LNCaP clone FGC (cell line): Measurements from ENCODE around the gene SVIL.

Experiments
- DNase-seq: peaks from one replicate; pipeline ENCODE4 v3.0.0-alpha.2; 2011; ENCODE audit warnings: low read depth
- H3K4me3 ChIP-seq: 2 replicates; pipeline ENCODE4 v1.5.1; 2011; ENCODE audit warnings: mild to moderate bottlenecking, low read depth, low read length, control low read depth
- TF ChIP-seq, protein P1 (sequence below): IDR thresholded peaks from 2 replicates; pipeline ENCODE4 v1.5.1; 2012; ENCODE audit warnings: mild to moderate bottlenecking; ENCODE audit not compliant: control insufficient read depth, insufficient read depth; ENCODE audit errors: extremely low read depth

The SVIL gene

DNA sequence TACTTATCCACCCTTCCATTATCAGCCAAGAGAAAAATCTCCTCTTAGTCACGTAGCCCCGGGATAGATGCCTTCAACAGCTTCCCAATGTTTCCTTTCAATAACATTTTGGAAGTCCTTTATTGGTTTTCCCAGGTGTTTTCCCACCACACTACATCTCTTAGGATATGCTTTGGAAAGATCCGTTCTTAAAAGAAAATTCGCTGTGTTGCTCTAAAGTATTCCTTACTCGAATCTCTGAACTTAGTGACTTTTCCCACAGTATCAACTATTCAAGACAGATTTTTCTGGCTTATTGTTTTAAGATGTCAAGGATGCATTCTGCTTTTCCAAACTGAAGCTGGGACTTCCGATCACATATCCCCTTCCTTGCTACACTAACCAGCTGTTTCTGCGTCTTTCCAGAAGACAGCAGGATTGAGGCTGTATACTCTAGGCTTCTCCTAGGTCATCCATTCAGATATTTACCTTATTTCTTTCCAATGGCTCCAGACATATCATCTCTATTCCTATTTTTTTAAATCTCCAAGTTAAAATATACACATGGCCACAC, 36.5 kb upstream of the SVIL start:
- TF ChIP-seq, protein P1, sequence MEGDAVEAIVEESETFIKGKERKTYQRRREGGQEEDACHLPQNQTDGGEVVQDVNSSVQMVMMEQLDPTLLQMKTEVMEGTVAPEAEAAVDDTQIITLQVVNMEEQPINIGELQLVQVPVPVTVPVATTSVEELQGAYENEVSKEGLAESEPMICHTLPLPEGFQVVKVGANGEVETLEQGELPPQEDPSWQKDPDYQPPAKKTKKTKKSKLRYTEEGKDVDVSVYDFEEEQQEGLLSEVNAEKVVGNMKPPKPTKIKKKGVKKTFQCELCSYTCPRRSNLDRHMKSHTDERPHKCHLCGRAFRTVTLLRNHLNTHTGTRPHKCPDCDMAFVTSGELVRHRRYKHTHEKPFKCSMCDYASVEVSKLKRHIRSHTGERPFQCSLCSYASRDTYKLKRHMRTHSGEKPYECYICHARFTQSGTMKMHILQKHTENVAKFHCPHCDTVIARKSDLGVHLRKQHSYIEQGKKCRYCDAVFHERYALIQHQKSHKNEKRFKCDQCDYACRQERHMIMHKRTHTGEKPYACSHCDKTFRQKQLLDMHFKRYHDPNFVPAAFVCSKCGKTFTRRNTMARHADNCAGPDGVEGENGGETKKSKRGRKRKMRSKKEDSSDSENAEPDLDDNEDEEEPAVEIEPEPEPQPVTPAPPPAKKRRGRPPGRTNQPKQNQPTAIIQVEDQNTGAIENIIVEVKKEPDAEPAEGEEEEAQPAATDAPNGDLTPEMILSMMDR: no peak
- no peak overlapping the region for H3K4me3 ChIP-seq
- DNase-seq: no peak

DNA sequence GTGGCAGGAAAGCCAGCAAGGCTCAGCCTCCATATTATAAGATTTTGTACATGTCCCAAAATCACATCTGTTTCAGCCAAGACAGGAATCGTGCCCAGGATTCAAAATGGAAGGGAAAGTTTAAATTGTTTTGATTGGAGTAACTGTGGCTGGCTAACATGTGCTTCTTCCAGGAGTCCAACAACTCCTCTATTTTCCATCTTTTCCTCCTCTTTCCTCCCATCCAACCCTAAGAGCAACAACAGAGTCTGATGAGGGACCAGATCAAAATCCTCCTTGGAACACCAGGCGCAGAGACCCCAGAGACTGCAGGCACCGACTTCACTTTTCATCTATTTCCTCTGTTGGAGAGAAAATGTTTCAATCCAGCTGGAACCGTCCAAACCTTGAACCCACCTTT, 36.0 kb upstream of the SVIL start:
- H3K4me3 ChIP-seq: no peak overlapping the region
- TF ChIP-seq, protein P1: no peak
- no peak for DNase-seq

DNA sequence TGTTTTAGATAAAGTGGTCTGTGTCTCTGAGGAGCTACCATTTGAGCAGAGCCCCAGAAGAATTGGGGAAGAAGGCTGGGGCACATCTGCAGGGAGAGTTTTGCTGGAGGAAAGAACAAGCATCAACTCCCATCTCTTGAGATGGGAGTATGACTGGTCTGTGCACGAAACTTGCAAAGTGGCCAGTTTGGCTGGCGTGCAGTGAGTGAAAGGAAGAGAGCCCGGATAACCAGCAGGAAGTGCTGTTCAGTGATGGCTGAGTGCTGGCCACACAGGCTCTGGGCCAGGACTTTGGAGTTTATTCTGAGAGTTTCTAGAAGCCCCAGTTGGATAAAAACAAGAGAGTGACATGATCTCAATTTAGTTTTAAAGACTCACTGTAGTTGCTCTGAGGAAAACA, 34.4 kb upstream of the SVIL start:
- no peak overlapping the region for H3K4me3 ChIP-seq
- TF ChIP-seq, protein P1: no peak
- no peak for DNase-seq

DNA sequence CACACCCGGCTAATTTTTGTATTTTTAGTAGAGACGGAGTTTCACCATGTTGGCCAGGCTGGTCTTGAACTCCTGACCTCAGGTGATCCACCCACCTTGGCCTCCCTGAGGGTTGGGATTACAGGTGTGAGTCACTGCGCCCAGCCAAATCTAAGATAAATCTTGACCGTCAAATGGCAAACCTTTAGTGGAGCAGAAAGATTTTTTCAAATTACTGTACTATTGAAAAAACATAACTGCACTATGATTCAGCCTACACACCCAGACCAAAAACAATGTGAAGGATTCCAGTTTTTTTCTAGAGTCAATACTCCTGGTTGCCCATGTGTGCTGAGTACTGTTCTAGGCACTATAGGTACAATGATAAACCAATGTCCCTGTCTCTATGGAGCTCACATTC, 33.9 kb upstream of the SVIL start:
- H3K4me3 ChIP-seq: no peak overlapping the region
- TF ChIP-seq, protein P1: no peak
- no peak for DNase-seq

DNA sequence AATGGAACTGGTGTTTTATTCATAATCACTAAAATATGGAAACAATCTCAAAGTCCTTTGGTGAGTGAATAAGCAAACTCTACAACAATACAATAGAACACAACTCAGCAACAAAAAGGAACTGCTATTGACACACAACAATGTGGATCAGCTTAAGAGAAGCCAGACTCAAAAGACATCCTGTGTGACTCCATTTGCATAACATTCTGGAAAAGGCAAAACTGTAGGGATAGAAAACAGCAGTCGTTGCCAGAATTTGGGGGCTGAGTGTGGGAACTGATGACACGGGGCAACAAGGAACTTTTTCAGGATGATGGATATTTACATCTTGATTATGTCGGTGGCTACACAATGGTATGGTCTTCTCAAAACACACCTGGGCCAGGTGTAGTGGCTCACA, 32.4 kb upstream of the SVIL start:
- no peak overlapping the region for H3K4me3 ChIP-seq
- DNase-seq: no peak
- TF ChIP-seq, protein P1: no peak

DNA sequence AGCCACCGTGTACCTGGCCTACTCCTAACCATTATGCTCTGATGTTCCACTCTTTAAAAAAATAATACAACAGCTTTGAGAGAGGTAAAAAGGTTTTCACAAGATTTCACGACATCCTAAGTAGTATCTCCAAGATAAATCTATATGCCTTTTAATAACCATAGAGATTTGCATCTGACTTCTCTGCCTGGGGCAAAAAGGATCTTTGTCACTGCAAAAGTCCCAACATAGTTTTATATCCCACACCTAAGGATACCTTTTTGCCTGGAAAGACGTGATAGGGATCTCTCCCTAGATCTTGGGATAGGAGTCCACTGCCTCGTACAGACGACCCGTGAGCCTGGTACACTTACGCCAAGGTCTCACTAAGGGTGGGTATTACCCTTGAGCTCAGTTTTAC, 31.4 kb upstream of the SVIL start:
- TF ChIP-seq, protein P1: no peak
- H3K4me3 ChIP-seq: no peak overlapping the region
- DNase-seq: no peak

DNA sequence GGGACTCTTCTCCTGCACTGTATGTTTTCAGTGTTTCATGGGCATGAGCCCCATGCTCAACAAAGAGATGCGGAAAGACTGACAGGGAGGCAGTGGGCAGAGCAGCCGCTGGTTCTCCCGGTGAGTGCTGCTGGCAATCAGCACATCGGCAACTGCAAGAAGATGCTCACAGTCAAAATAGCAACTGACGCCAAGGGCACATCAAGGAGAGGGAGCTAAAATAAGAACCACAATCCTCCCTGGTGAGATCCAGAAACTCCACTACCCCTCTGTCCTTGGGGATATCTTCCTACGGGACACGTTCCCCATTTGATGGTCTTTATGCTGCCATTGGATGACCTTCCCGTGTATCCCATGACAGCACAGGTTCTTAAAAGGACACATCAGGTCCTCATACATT, 28.9 kb upstream of the SVIL start:
- no peak overlapping the region for H3K4me3 ChIP-seq
- no peak for DNase-seq
- TF ChIP-seq, protein P1: no peak
